GM12864 (cell line): ENCODE measurements around the gene ABL2.
"Not testable (repeated sequence)": the region's sequence is repeated elsewhere in the genome, so short reads cannot be mapped to it uniquely, and the experiment has no call there.

Experiments
- DNase-seq: peaks from one replicate; pipeline ENCODE4 v3.0.0-alpha.2; 2011; ENCODE audit warnings: low read depth
- H3K4me3 ChIP-seq: 2 replicates; pipeline ENCODE4 v1.5.1; 2011; ENCODE audit warnings: mild to moderate bottlenecking, low read depth, low read length, control low read depth
- TF ChIP-seq, protein P1 (sequence below): IDR thresholded peaks from 2 replicates; pipeline ENCODE4 v1.5.1; 2011; ENCODE audit warnings: low read depth, mild to moderate bottlenecking, moderate library complexity, low read length, control low read depth, inconsistent platforms; ENCODE audit errors: missing control alignments

Gene ABL2

DNA sequence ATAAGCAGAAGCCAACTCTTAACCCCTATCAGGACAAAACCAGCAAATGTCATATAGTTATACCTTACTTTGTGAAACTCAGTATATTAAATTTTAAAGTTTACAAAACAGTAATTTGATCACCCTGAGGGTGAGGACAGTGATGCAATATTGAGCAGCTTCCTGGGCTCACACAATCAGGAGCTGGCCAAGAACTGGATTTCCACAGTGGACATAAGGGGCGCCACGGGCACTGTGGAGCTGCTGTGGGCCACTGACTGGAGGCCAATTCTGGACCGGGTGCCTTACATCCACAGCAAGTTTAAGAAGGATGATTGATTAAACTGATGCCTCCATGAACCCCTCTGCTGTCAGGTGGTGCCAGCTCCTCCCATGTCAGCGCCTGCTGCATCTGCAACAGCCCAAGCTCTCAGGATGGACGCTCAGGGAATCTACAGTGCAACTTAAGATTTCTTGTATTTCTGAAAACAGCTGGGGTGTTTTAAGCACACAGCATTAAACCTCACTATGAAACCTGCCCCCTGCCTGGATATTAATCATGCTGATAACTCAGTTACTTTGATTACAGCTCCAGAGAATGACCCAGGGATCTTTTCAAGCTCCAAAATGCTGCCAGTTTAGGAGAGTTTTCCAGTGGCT is 91.7 kb downstream of the ABL2 start:
- TF ChIP-seq, protein P1, sequence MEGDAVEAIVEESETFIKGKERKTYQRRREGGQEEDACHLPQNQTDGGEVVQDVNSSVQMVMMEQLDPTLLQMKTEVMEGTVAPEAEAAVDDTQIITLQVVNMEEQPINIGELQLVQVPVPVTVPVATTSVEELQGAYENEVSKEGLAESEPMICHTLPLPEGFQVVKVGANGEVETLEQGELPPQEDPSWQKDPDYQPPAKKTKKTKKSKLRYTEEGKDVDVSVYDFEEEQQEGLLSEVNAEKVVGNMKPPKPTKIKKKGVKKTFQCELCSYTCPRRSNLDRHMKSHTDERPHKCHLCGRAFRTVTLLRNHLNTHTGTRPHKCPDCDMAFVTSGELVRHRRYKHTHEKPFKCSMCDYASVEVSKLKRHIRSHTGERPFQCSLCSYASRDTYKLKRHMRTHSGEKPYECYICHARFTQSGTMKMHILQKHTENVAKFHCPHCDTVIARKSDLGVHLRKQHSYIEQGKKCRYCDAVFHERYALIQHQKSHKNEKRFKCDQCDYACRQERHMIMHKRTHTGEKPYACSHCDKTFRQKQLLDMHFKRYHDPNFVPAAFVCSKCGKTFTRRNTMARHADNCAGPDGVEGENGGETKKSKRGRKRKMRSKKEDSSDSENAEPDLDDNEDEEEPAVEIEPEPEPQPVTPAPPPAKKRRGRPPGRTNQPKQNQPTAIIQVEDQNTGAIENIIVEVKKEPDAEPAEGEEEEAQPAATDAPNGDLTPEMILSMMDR: no peak

DNA sequence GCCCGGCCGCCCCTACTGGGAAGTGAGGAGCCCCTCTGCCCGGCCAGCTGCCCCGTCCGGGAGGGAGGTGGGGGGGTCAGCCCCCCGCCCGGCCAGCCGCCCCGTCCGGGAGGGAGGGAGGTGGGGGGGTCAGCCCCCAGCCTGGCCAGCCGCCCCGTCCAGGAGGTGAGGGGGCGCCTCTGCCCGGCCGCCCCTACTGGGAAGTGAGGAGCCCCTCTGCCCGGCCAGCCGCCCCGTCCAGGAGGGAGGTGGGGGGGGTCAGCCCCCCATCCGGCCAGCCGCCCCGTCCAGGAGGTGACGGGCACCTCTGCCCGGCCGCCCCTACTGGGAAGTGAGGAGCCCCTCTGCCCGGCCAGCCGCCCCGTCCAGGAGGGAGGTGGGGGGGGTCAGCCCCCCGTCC is 93.8 kb downstream of the ABL2 start:
- not testable (repeated sequence) for DNase-seq, H3K4me3 ChIP-seq

More for the DNA sequence above, 91.7 kb downstream of the ABL2 start:
- DNase-seq: no peak
- no peak overlapping the region for H3K4me3 ChIP-seq

DNA sequence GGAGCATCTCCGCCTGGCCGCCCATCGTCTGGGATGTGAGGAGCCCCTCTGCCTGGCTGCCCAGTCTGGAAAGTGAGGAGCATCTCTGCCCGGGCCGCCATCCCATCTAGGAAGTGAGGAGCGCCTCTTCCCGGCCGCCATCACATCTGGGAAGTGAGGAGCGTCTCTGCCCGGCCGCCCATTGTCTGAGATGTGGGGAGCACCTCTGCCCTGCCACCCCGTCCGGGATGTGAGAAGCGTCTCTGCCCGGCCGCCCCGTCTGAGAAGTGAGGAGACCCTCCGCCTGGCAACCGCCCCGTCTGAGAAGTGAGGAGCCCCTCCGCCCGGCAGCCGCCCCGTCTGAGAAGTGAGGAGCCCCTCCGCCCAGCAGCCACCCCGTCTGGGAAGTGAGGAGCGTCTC is 94.3 kb downstream of the ABL2 start:
- not testable (repeated sequence) for DNase-seq, H3K4me3 ChIP-seq

DNA sequence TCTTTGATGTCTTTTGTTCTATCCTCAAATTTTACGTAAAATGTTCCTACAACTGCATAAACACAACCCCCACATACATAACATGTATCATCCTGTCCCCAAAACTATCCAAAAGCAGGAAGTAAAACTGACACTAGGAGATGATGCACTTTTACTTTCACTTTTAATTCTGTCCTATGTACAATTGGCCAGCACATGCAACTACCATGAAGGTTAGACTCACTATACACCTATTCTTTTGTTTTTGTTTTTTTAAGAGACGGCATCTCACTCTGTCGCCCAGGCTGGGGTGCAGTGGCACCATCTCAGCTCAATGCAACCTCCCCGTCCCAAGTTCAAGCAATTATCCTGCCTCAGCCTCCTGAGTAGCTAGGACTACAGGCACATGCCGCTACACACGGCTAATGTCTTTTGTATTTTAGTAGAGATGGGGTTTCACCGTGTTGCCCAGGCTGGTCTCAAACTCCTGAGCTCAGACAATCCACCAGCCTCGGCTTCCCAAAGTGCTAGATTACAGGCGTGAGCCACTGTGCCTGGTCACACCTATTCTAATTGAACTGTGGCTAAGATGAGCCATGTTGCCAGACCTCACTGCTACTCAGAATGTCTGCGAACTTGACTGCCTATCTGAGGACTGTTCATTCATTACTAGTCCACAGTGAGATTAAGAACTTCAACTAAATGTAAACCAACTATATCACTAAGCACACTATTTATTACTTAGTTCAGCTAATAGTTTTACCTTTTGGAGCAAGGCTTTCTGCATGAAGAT is 99.6 kb downstream of the ABL2 start:
- no peak overlapping the region; the same call in 1 of the 2 replicates for H3K4me3 ChIP-seq
- TF ChIP-seq, protein P1: no peak
- DNase-seq: peak; percentile 51

DNA sequence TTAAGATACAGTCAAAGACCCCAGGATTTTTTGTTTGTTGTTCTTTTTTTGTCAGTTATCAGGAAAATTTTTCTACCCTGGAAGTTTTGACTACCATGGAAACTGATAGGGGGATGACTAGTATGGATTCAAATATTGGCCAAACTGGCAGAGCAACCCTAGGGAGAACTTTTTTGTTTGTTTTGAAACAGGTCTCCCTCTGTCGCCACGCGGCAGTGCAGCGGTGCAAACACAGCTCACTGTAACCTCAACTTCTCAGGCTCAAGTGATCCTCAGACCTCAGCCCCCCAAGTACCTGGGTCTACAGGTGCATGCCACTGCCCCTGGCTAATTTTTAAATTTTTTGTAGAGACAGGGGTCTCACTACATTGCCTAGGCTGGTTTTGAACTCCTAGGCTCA is 101.0 kb downstream of the ABL2 start:
- TF ChIP-seq, protein P1: no peak
- DNase-seq: no peak

DNA sequence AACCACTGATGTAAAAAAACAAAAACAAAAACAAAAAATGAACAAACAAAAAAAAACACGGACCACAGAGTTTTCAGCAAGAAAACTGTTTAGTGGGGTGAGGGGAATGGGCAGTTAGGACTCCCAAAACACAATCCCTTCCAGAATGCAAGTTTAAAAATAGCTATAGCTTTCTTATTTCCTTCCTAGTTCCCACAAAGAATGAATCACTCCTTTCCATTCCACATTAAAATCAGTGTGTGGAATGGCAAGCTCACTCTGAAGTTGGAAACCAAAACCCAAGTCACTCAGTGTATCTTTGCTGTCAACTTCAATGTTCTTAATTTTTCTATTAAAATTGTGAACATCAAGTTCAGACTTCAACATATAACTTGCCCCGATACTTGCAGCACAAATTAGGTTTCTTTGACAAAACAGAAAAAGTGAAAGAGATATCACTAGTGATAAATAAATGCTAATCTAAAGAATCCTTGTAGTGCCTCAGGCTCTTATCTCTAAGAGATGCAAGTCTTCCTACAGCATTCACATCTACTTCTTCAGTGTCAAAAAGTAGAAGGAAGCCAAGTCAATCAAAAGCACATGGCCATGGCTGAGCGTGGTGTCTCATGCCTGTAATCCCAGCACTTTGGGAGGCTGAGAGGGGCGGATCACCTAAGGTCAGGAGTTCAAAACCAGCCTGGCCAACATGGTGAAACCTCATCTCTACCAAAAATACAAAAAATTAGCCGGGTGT is 102.1 kb downstream of the ABL2 start:
- no peak overlapping the region for H3K4me3 ChIP-seq
- TF ChIP-seq, protein P1: no peak
- DNase-seq: no peak

More for the DNA sequence above, 101.0 kb downstream of the ABL2 start:
- H3K4me3 ChIP-seq: no peak overlapping the region

DNA sequence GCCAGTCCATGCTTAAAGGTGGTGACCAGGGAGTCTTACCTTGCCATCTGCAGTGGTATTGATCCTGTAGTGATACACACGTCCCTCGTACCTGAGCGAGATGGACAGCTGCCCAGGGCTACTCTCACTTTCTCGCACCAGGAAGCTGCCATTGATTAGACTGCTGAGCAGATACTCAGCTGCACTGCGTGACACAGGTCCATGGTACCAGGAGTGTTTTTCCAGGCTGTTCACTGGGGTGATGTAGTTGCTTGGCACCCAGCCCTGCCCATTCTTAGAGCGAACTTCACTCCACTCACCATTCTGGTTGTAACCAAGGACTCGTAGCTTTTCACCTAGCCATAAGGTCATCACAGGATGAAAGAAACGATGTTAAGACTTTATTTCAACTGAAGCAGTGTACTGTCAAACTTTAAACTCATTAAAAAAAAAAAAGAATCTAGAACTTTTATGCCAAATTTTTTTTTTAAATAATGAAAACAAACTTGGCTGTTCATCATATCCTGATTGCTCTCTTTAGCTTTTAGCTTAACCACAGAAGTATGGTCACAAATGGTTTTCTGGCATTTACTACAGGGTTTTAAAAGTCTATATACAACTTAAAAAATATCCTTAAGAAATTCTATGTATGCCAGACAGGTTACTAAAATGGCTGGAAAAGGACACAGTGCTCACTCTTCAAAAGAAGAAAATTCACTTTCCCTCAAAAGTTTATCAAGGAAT is 103.0 kb downstream of the ABL2 start:
- no peak overlapping the region for H3K4me3 ChIP-seq
- DNase-seq: no peak

More for the DNA sequence above, 103.0 kb downstream of the ABL2 start:
- TF ChIP-seq, protein P1: no peak
